A673 (cell line): ENCODE data around the gene HS1BP3. TPM values are rescaled to one million over a fixed set of nuclear protein-coding genes. Genes with fewer than 3 reads are reported as not detected.

Experiments used
- BruUV-seq: library from RNA; stranded (reverse); fragments of 400-500 nt; replicated peaks from 2 replicates; lab custom pipeline; 2021; lab: Mats Ljungman, UMichigan
- CTCF ChIA-PET: fragments of 300-600 bp; sonication (Branson Sonifier 250); formaldehyde crosslinking; loops from one replicate; lab custom pipeline; 2022; ENCODE audit warnings: antibody characterized with exemption; lab: Charles Lee
- POLR2A ChIA-PET: fragments of 300-600 bp; sonication (Branson Sonifier 250); formaldehyde crosslinking; loops from one replicate; lab custom pipeline; 2022; ENCODE audit warnings: antibody characterized with exemption; ENCODE audit not compliant: low non-redundant PET; lab: Charles Lee
- DNase-seq: peaks from one replicate; pipeline ENCODE4 v3.0.0-alpha.2; 2015; ENCODE audit warnings: low spot score
- H3K27ac ChIP-seq: fragments of 200-600 bp; sonication (generic); 2 replicates; pipeline ENCODE4 v1.5.1; 2016; ENCODE audit warnings: mixed run types, low read depth, mild to moderate bottlenecking, mixed read lengths, antibody characterized with exemption, low read length; ENCODE audit not compliant: poor library complexity, severe bottlenecking
- H3K27me3 ChIP-seq: fragments of 200-600 bp; sonication (generic); replicated peaks from 2 replicates; pipeline ENCODE4 v1.6.1; 2017; ENCODE audit warnings: mixed run types, low read depth, mild to moderate bottlenecking, mixed read lengths, antibody characterized with exemption, low read length; ENCODE audit not compliant: insufficient read depth, poor library complexity
- H3K36me3 ChIP-seq: fragments of 200-600 bp; sonication (generic); 2 replicates; pipeline ENCODE4 v1.6.1; 2016; ENCODE audit warnings: mixed run types, mild to moderate bottlenecking, mixed read lengths, antibody characterized with exemption, low read length; ENCODE audit not compliant: insufficient read depth, poor library complexity, severe bottlenecking
- H3K4me1 ChIP-seq: fragments of 200-600 bp; sonication (generic); 2 replicates; pipeline ENCODE4 v1.6.1; 2017; ENCODE audit warnings: mixed run types, mild to moderate bottlenecking, mixed read lengths, antibody characterized with exemption, low read length; ENCODE audit not compliant: insufficient read depth, poor library complexity, severe bottlenecking
- H3K4me3 ChIP-seq: fragments of 200-600 bp; sonication (generic); 2 replicates; pipeline ENCODE4 v1.5.1; 2016; ENCODE audit warnings: low read depth, mixed run types, mild to moderate bottlenecking, mixed read lengths, low read length; ENCODE audit not compliant: poor library complexity, severe bottlenecking
- H3K9me3 ChIP-seq: fragments of 200-600 bp; sonication (generic); 2 replicates; pipeline ENCODE4 v1.6.1; 2016; ENCODE audit warnings: mixed run types, low read depth, mild to moderate bottlenecking, mixed read lengths, antibody characterized with exemption, low read length; ENCODE audit not compliant: poor library complexity, severe bottlenecking
- CTCF ChIP-seq: fragments of 300-800, 200-600 bp; sonication (generic); conservative IDR thresholded peaks from 2 replicates; pipeline ENCODE4 v1.5.1; 2017; ENCODE audit warnings: low read depth, mild to moderate bottlenecking, antibody characterized with exemption, low read length, moderate library complexity, mixed read lengths
- EZH2 ChIP-seq: fragments of 200-600 bp; sonication (generic); IDR thresholded peaks from 2 replicates; pipeline ENCODE4 v1.6.1; 2017; ENCODE audit warnings: borderline replicate concordance, low read depth, mild to moderate bottlenecking, mixed read lengths, antibody characterized with exemption, low read length; ENCODE audit not compliant: poor library complexity, severe bottlenecking
- intact Hi-C: fragments of 100-400 bp; cut with micrococcal nuclease; formaldehyde crosslinking; loops from one replicate; pipeline ENCODE4 v1.10.0; 2022; ENCODE audit not compliant: unreplicated experiment
- total RNA-seq: library from RNA; stranded (reverse); gene quantifications from 2 replicates; pipeline ENCODE4 v1.2.3, GENCODE V29; 2021

HS1BP3 gene
- total RNA-seq, 1 experiment from 2014 or later: 12.6 TPM

GRCh38 chr2:20635113-20635510 lies 15.8 kb downstream of the HS1BP3 start:
- no peak overlapping the region for H3K27ac ChIP-seq
- TF ChIP-seq EZH2 (no peak), CTCF (no peak)
- H3K27me3 ChIP-seq: no peaks in the 10 kb centered on the region
- CTCF ChIA-PET: interaction anchor here (0.5 to 1.5 kb wide), 4 partner anchors 190 to 223 kb away, joined by 3 to 7 read pairs (median 4); no protein-coding TSS in a partner anchor
- POLR2A ChIA-PET: interaction anchor here (1.3 kb wide), 1 partner anchor 189 kb away, joined by 3 read pairs; the partner anchor contains the start of gene RHOB
- H3K9me3 ChIP-seq: no peaks in the 10 kb centered on the region
- intact Hi-C loops: loop anchor here (1.0 kb wide), 1 partner anchor 192 kb away; no protein-coding TSS in a partner anchor
- DNase-seq: no peak
- H3K36me3 ChIP-seq: no peaks in the 10 kb centered on the region
- H3K4me1 ChIP-seq: peaks cover under 1% of the 10 kb centered on the region
- BruUV-seq: no TSS peak
- no peak overlapping the region for H3K4me3 ChIP-seq

DNA sequence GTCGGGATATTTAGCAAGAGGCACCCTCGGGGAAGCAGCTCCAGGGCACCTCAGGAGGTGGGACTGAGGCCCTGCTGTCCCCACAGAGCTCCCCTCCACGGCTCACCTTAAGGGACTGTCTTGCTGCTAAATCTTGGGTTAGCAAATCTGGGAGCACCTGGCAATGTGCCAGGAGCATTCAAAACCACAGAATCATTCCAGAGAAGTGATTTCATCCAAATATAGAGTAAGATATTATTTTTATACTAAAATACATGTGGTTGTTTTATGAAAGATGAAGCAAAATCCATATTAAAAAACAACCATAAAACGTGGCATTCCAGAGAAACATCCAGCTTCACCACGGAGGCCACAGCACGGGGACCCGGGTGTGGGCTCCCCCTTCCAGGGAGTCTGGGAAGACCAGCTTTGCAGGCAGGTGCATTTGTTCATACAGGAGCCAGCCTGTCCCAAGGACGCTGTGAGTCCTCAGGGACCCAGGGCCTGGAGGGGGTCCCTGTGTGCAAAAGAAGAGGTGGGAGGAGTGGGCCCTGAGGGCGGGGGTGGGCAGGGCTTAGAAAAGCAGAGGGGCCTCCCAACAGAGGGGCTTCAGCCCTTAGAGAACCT lies 16.3 kb downstream of the HS1BP3 start:
- BruUV-seq: no TSS peak
- ChIA-PET POLR2A (interaction anchor here (1.3 kb wide), 1 partner anchor 188 kb away, joined by 3 read pairs; the partner anchor contains the start of gene RHOB), CTCF (interaction anchor here (0.5 to 1.5 kb wide), 4 partner anchors 190 to 223 kb away, joined by 3 to 7 read pairs (median 5); no protein-coding TSS in a partner anchor)
- intact Hi-C loops: loop anchor here (1.0 kb wide), 1 partner anchor 191 kb away; no protein-coding TSS in a partner anchor
- Histone ChIP-seq H3K4me1 (peaks cover 5% of the 10 kb centered on the region), H3K4me3 (no peak overlapping the region), H3K36me3 (no peaks in the 10 kb centered on the region), H3K9me3 (no peaks in the 10 kb centered on the region), H3K27ac (no peak overlapping the region), H3K27me3 (no peaks in the 10 kb centered on the region)
- TF ChIP-seq EZH2 (no peak), CTCF (no peak)
- no peak for DNase-seq

- ChIA-PET POLR2A (interaction anchor here (1.3 kb wide), 1 partner anchor 187 kb away, joined by 3 read pairs; the partner anchor contains the start of gene RHOB), CTCF (interaction anchor here (0.6 to 1.5 kb wide), 3 partner anchors 192 to 222 kb away, joined by 3 to 5 read pairs (median 5); no protein-coding TSS in a partner anchor)
- intact Hi-C loops: no loop called here
- no peaks in the 10 kb centered on the region for H3K27me3 ChIP-seq
- no peaks in the 10 kb centered on the region for H3K9me3 ChIP-seq
- no peak overlapping the region for H3K4me3 ChIP-seq
- TF ChIP-seq EZH2 (no peak), CTCF (no peak)
- peaks cover 12% of the 10 kb centered on the region for H3K4me1 ChIP-seq
- no peak overlapping the region for H3K27ac ChIP-seq
- BruUV-seq: no TSS peak
- H3K36me3 ChIP-seq: no peaks in the 10 kb centered on the region
- no peak for DNase-seq
Measured at GRCh38 chr2:20633794-20634506, 16.9 kb downstream of the HS1BP3 start.
